DND-41 (cell line): ENCODE measurements around the gene SLC26A11.

Source experiments
- ATAC-seq: fragments of 200-7000 bp; cut with Tn5 transposase; 3 replicates; pipeline ENCODE4 v1.9.1; 2021; ENCODE audit warnings: low read depth; ENCODE audit not compliant: insufficient read depth
- DNase-seq: peaks from one replicate; pipeline ENCODE4 v3.0.0-alpha.2; 2020
- H2AFZ ChIP-seq: 2 replicates; pipeline ENCODE4 v1.6.0; 2012; ENCODE audit warnings: low read depth, low read length
- H3K27ac ChIP-seq: 2 replicates; pipeline ENCODE4 v1.5.1; 2012; ENCODE audit warnings: low read length, inconsistent platforms
- H3K27me3 ChIP-seq: fragments of 200-600 bp; sonication (generic); 2 replicates; pipeline ENCODE4 v1.6.0; 2012; ENCODE audit warnings: low read length, mild to moderate bottlenecking, inconsistent platforms; ENCODE audit not compliant: insufficient read depth, poor library complexity
- H3K36me3 ChIP-seq: 2 replicates; pipeline ENCODE4 v1.5.1; 2012; ENCODE audit warnings: low read length, inconsistent platforms; ENCODE audit not compliant: insufficient read depth
- H3K4me1 ChIP-seq: 2 replicates; pipeline ENCODE4 v1.5.1; 2012; ENCODE audit warnings: mild to moderate bottlenecking, low read length; ENCODE audit not compliant: insufficient read depth
- H3K4me2 ChIP-seq: 2 replicates; pipeline ENCODE4 v1.6.0; 2012; ENCODE audit warnings: mild to moderate bottlenecking, moderate library complexity, low read length, inconsistent platforms; ENCODE audit not compliant: insufficient read depth
- H3K4me3 ChIP-seq, 2 experiments: fragments of 200-600 bp in 1 of 2; shearing (Covaris generic) in 1 of 2; 2 replicates each; pipeline ENCODE4 v1.5.1; 2012 to 2016; ENCODE audit warnings: inconsistent platforms in 2 of 2, low read length in 2 of 2, mild to moderate bottlenecking in 2 of 2, low read depth in 1 of 2, moderate library complexity in 1 of 2
- H3K79me2 ChIP-seq: 2 replicates; pipeline ENCODE4 v1.6.0; 2012; ENCODE audit warnings: low read length, inconsistent platforms; ENCODE audit not compliant: insufficient read depth
- H3K9ac ChIP-seq: 2 replicates; pipeline ENCODE4 v1.6.0; 2012; ENCODE audit warnings: low read depth, mild to moderate bottlenecking, inconsistent platforms, low read length, moderate library complexity
- H3K9me3 ChIP-seq: 2 replicates; pipeline ENCODE4 v1.5.1; 2012; ENCODE audit warnings: low read length, moderate library complexity, mild to moderate bottlenecking, inconsistent platforms; ENCODE audit not compliant: insufficient read depth, severe bottlenecking
- H4K20me1 ChIP-seq: 2 replicates; pipeline ENCODE4 v1.6.0; 2012; ENCODE audit warnings: low read length; ENCODE audit not compliant: insufficient read depth
- EZH2 ChIP-seq: IDR thresholded peaks from 3 replicates; pipeline ENCODE4 v1.6.1; 2012; ENCODE audit warnings: borderline replicate concordance, low read depth, mild to moderate bottlenecking, moderate library complexity, low read length, inconsistent platforms; ENCODE audit not compliant: severe bottlenecking
- TF ChIP-seq, protein P1 (sequence below): IDR thresholded peaks from 2 replicates; pipeline ENCODE4 v1.5.1; 2012; ENCODE audit warnings: borderline replicate concordance, low read length, moderate library complexity, mild to moderate bottlenecking; ENCODE audit not compliant: poor library complexity, severe bottlenecking; ENCODE audit errors: extremely low read depth

SLC26A11 gene

DNA sequence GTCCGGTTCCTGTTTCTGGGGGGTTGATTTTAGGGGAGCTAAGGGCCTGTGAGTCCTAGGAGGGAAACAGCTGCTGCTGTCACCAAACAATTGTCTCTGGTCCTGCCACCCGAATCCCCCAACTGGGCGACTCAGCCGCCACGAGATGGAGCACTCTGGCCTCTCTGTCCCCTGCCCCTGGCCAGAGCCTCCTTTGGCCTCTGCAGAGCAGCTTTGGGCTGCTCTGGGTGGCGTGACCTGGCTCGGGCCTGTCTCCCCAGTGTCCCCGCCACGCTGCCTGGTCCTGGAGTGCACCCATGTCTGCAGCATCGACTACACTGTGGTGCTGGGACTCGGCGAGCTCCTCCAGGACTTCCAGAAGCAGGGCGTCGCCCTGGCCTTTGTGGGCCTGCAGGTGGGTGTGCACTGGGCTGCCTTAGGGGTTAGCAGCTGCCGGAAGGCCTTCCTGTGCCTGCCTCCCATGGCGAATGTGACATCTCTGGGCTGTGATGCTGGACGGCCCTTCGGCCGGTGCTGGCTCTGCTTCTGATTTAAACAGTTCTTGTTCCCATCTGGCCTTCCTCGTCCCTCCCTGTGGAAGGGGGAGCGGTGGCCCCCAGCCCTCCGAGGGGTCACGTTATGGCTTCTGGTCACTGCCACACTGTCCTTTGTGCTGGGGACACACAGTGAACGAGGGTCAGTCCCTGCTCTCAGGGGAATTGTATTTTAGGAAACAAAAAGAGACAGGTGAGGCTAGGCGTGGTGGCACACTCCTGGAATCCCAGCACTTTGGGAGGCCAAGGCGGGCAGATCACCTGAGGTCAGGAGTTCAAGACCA is 28.9 kb downstream of the SLC26A11 start:
- no peak for ATAC-seq
- no peak for DNase-seq
- H2AFZ ChIP-seq, result no peak overlapping the region
- H3K36me3 ChIP-seq, result no peaks in the 10 kb centered on the region
- no peak overlapping the region for H3K9ac ChIP-seq
- no peak overlapping the region for H3K4me2 ChIP-seq
- H3K4me1 ChIP-seq, result peaks cover 5% of the 10 kb centered on the region
- H3K27me3 ChIP-seq, result no peaks in the 10 kb centered on the region
- no peaks in the 10 kb centered on the region for H4K20me1 ChIP-seq
- H3K27ac ChIP-seq, result no peak overlapping the region
- H3K9me3 ChIP-seq, result no peaks in the 10 kb centered on the region
- H3K79me2 ChIP-seq, result no peaks in the 10 kb centered on the region
- no peak for TF ChIP-seq EZH2
- H3K4me3 ChIP-seq, result no peak overlapping the region

GRCh38 chr17:80251966-80252365 is 31.7 kb downstream of the SLC26A11 start:
- Histone ChIP-seq H2AFZ (no peak overlapping the region), H3K27me3 (no peaks in the 10 kb centered on the region), H4K20me1 (no peaks in the 10 kb centered on the region), H3K79me2 (no peaks in the 10 kb centered on the region), H3K9me3 (no peaks in the 10 kb centered on the region), H3K27ac (no peak overlapping the region), H3K4me3 (no peak overlapping the region), H3K4me2 (no peak overlapping the region), H3K9ac (no peak overlapping the region), H3K4me1 (peaks cover 24% of the 10 kb centered on the region), H3K36me3 (no peaks in the 10 kb centered on the region)
- no peak for ATAC-seq
- no peak for DNase-seq
- no peak for TF ChIP-seq EZH2
- TF ChIP-seq, protein P1, sequence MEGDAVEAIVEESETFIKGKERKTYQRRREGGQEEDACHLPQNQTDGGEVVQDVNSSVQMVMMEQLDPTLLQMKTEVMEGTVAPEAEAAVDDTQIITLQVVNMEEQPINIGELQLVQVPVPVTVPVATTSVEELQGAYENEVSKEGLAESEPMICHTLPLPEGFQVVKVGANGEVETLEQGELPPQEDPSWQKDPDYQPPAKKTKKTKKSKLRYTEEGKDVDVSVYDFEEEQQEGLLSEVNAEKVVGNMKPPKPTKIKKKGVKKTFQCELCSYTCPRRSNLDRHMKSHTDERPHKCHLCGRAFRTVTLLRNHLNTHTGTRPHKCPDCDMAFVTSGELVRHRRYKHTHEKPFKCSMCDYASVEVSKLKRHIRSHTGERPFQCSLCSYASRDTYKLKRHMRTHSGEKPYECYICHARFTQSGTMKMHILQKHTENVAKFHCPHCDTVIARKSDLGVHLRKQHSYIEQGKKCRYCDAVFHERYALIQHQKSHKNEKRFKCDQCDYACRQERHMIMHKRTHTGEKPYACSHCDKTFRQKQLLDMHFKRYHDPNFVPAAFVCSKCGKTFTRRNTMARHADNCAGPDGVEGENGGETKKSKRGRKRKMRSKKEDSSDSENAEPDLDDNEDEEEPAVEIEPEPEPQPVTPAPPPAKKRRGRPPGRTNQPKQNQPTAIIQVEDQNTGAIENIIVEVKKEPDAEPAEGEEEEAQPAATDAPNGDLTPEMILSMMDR, result no peak

GRCh38 chr17:80252871-80253270 is 32.6 kb downstream of the SLC26A11 start:
- Histone ChIP-seq H3K36me3 (no peaks in the 10 kb centered on the region), H3K9me3 (no peaks in the 10 kb centered on the region), H3K27ac (no peak overlapping the region), H3K4me1 (peaks cover 24% of the 10 kb centered on the region), H3K27me3 (no peaks in the 10 kb centered on the region), H3K4me2 (no peak overlapping the region), H3K4me3 (no peak overlapping the region), H3K79me2 (no peaks in the 10 kb centered on the region), H2AFZ (no peak overlapping the region), H4K20me1 (no peaks in the 10 kb centered on the region), H3K9ac (no peak overlapping the region)
- ATAC-seq (no peak), DNase-seq (peak; percentile 46)
- TF ChIP-seq, protein P1, result peak; percentile 46
- TF ChIP-seq EZH2, result no peak

- no peak for ATAC-seq
- no peaks in the 10 kb centered on the region for H3K9me3 ChIP-seq
These were observed 33.6 kb downstream of the SLC26A11 start for GRCh38 chr17:80253631-80254395.

More at GRCh38 chr17:80253631-80254395, 33.6 kb downstream of the SLC26A11 start:
- TF ChIP-seq EZH2, result no peak
- TF ChIP-seq, protein P1, result no peak
- H3K79me2 ChIP-seq, result no peaks in the 10 kb centered on the region
- peaks cover 24% of the 10 kb centered on the region for H3K4me1 ChIP-seq
- no peaks in the 10 kb centered on the region for H3K36me3 ChIP-seq
- peak overlapping the region; percentile 75 for H3K27ac ChIP-seq
- H3K4me2 ChIP-seq, result no peak overlapping the region
- H4K20me1 ChIP-seq, result no peaks in the 10 kb centered on the region
- no peaks in the 10 kb centered on the region for H3K27me3 ChIP-seq
- no peak overlapping the region for H2AFZ ChIP-seq
- H3K4me3 ChIP-seq, result no peak overlapping the region
- no peak for DNase-seq
- no peak overlapping the region for H3K9ac ChIP-seq
